IMR-90 (cell line): ENCODE data around the gene CCNT2. TPM values are rescaled to one million over a fixed set of nuclear protein-coding genes. Genes with fewer than 3 reads are reported as not detected.

Experiments
- ATAC-seq: fragments of 200-7000 bp; cut with Tn5 transposase; 2 replicates; pipeline ENCODE4 v1.9.1; 2020; ENCODE audit warnings: low read depth, mild to moderate bottlenecking, moderate library complexity
- BruUV-seq: library from RNA; stranded (reverse); fragments of 400-500 nt; replicated peaks from 2 replicates; lab custom pipeline; 2021; lab: Mats Ljungman, UMichigan
- CTCF ChIA-PET: fragments of 300-600 bp; formaldehyde crosslinking; extraction: SDS; loops from one replicate; lab custom pipeline; 2021; ENCODE audit warnings: antibody characterized with exemption; lab: Yijun Ruan, JAX
- POLR2A ChIA-PET: fragments of 300-600 bp; sonication (Branson Sonifier 250); formaldehyde crosslinking; loops from one replicate; lab custom pipeline; 2022; ENCODE audit warnings: antibody characterized with exemption; ENCODE audit not compliant: unreplicated experiment; lab: Charles Lee
- DNase-seq: peaks from one replicate; pipeline ENCODE4 v3.0.0; 2013
- H2AFZ ChIP-seq: replicated peaks from 2 replicates; pipeline ENCODE3; 2013; ENCODE audit warnings: low read length, mild to moderate bottlenecking; ENCODE audit not compliant: poor library complexity
- H2AK5ac ChIP-seq: 2 replicates; pipeline ENCODE4 v1.6.1; 2013; ENCODE audit warnings: low read depth, low read length, inconsistent platforms
- H2AK9ac ChIP-seq: replicated peaks from 2 replicates; pipeline ENCODE3; 2013; ENCODE audit warnings: mild to moderate bottlenecking, low read depth, low read length, moderate library complexity; ENCODE audit not compliant: poor library complexity
- H2BK120ac ChIP-seq: 2 replicates; pipeline ENCODE4 v1.6.1; 2013; ENCODE audit warnings: low read depth, low read length, inconsistent platforms
- H2BK15ac ChIP-seq: 3 replicates; pipeline ENCODE4 v1.6.1; 2013; ENCODE audit warnings: low read depth, low read length, inconsistent platforms
- H2BK20ac ChIP-seq: 2 replicates; pipeline ENCODE4 v1.6.1; 2013; ENCODE audit warnings: low read depth, mild to moderate bottlenecking, inconsistent platforms, low read length, moderate library complexity
- H2BK5ac ChIP-seq: 2 replicates; pipeline ENCODE4 v1.6.1; 2013; ENCODE audit warnings: mild to moderate bottlenecking, low read depth, low read length, inconsistent platforms; ENCODE audit not compliant: poor library complexity, severe bottlenecking
- H3K14ac ChIP-seq: replicated peaks from 2 replicates; pipeline ENCODE4 v1.6.1; 2013; ENCODE audit warnings: low read depth, low read length, inconsistent platforms
- H3K18ac ChIP-seq: 2 replicates; pipeline ENCODE4 v1.6.1; 2013; ENCODE audit warnings: low read depth, low read length, control low read depth
- H3K23ac ChIP-seq: 2 replicates; pipeline ENCODE4 v1.6.1; 2013; ENCODE audit warnings: low read depth, low read length, inconsistent platforms
- H3K27ac ChIP-seq: 2 replicates; pipeline ENCODE4 v1.5.1; 2013; ENCODE audit warnings: mild to moderate bottlenecking, control low read depth, low read length; ENCODE audit not compliant: insufficient read depth
- H3K27me3 ChIP-seq: 2 replicates; pipeline ENCODE4 v1.6.1; 2013; ENCODE audit warnings: low read length; ENCODE audit not compliant: control insufficient read depth, insufficient read depth
- H3K36me3 ChIP-seq: 2 replicates; pipeline ENCODE4 v1.6.1; 2013; ENCODE audit warnings: low read length, mixed read lengths; ENCODE audit not compliant: control insufficient read depth, insufficient read depth
- H3K4ac ChIP-seq: 2 replicates; pipeline ENCODE4 v1.6.1; 2013; ENCODE audit warnings: low read depth, low read length, inconsistent platforms
- H3K4me1 ChIP-seq: 2 replicates; pipeline ENCODE4 v1.6.1; 2013; ENCODE audit warnings: low read length, mixed read lengths; ENCODE audit not compliant: control insufficient read depth, insufficient read depth
- H3K4me2 ChIP-seq: 2 replicates; pipeline ENCODE4 v1.6.1; 2013; ENCODE audit warnings: low read depth, mild to moderate bottlenecking, control low read depth, low read length, moderate library complexity
- H3K4me3 ChIP-seq: 2 replicates; pipeline ENCODE4 v1.5.1; 2013; ENCODE audit warnings: low read depth, mild to moderate bottlenecking, control low read depth, low read length, moderate library complexity; ENCODE audit not compliant: insufficient read depth
- H3K56ac ChIP-seq: 2 replicates; pipeline ENCODE4 v1.6.1; 2013; ENCODE audit warnings: low read length, inconsistent platforms; ENCODE audit not compliant: insufficient read depth; ENCODE audit errors: extremely low read depth
- H3K79me1 ChIP-seq, 2 experiments: 2 replicates each; pipeline ENCODE4 v1.6.1; 2013; ENCODE audit warnings: low read length in 2 of 2, inconsistent platforms in 1 of 2, low read depth in 1 of 2
- H3K9ac ChIP-seq: 2 replicates; pipeline ENCODE4 v1.6.1; 2013; ENCODE audit warnings: low read depth, low read length, control low read depth
- H3K9me1 ChIP-seq: 2 replicates; pipeline ENCODE4 v1.6.1; 2013; ENCODE audit warnings: low read length, inconsistent platforms; ENCODE audit not compliant: insufficient read depth
- H3K9me3 ChIP-seq: 2 replicates; pipeline ENCODE4 v1.6.1; 2013; ENCODE audit warnings: low read length; ENCODE audit not compliant: control insufficient read depth, insufficient read depth
- H4K20me1 ChIP-seq: 2 replicates; pipeline ENCODE4 v1.6.1; 2013; ENCODE audit warnings: low read length, inconsistent platforms; ENCODE audit not compliant: insufficient read depth
- H4K5ac ChIP-seq: 2 replicates; pipeline ENCODE4 v1.6.1; 2013; ENCODE audit warnings: mild to moderate bottlenecking, low read depth, low read length, control low read depth
- H4K8ac ChIP-seq, 2 experiments: 2 replicates each; pipeline ENCODE4 v1.6.1; 2013; ENCODE audit warnings: low read depth in 2 of 2, low read length in 2 of 2, control low read depth in 1 of 2, inconsistent platforms in 1 of 2
- H4K91ac ChIP-seq: 2 replicates; pipeline ENCODE4 v1.6.1; 2013; ENCODE audit warnings: low read depth, low read length, inconsistent platforms; ENCODE audit not compliant: insufficient read depth
- BHLHE40 ChIP-seq: fragments of 150-350 bp; IDR thresholded peaks from 2 replicates; pipeline ENCODE4 v1.6.1; 2016; ENCODE audit warnings: mild to moderate bottlenecking, low read depth, low read length
- CHD1 ChIP-seq: IDR thresholded peaks from 2 replicates; pipeline ENCODE4 v1.6.1; 2012; ENCODE audit warnings: low read depth, low read length, improper control_type of control experiment
- SMC3 ChIP-seq: fragments of 150-350 bp; IDR thresholded peaks from 2 replicates; pipeline ENCODE4 v1.6.1; 2016; ENCODE audit warnings: low read depth, mild to moderate bottlenecking, antibody characterized with exemption, low read length, moderate library complexity
- WGBS, 2 experiments: methylation state at CpG; one replicate each; pipeline versions ENCODE4 v1.1.5 to v1.1.7; 2013; ENCODE audit warnings: missing lambda C conversion rate in 2 of 2; ENCODE audit not compliant: insufficient read length in 1 of 2; ENCODE audit errors: extremely low coverage in 2 of 2; 5-methylcytosine and 5-hydroxymethylcytosine counted together
- dilution Hi-C: fragments of 300-500 bp; cut with HindIII; formaldehyde crosslinking; loops from one replicate; pipeline ENCODE4 v1.14.3; 2018; ENCODE audit warnings: low sequenced_read_pairs; ENCODE audit not compliant: unreplicated experiment
- in situ Hi-C: fragments of 300-500 bp; cut with MboI; formaldehyde crosslinking; loops from 3 replicates; pipeline ENCODE4 v1.14.3; 2019; ENCODE audit warnings: low sequenced_read_pairs, inconsistent platforms, mixed read lengths
- intact Hi-C: fragments of 100-400 bp; cut with micrococcal nuclease; formaldehyde crosslinking; loops from 2 replicates; pipeline ENCODE4 v1.10.0; 2022
- polyA plus RNA-seq, 3 experiments: library from polyadenylated mRNA; depleted of rRNA; stranded (reverse); fragments of >200 nt; gene quantifications; 2 replicates each; pipeline ENCODE4 v1.2.3, GENCODE V29; 2012; ENCODE audit warnings: low replicate concordance in 1 of 3
- total RNA-seq: library from RNA; depleted of rRNA; stranded (reverse); fragments of >200 nt; gene quantifications from 2 replicates; pipeline ENCODE4 v1.2.3, GENCODE V29; 2012

Gene CCNT2
- total and polyA plus RNA-seq, 2 of the 4 experiments (the other 2 are of a cell fraction) = 8.8 to 44.6 TPM

GRCh38 chr2:134943540-134943939 is 24.9 kb downstream of the CCNT2 start:
- Histone ChIP-seq H2BK20ac (no peak overlapping the region), H2BK15ac (no peak overlapping the region)

More at GRCh38 chr2:134943540-134943939, 24.9 kb downstream of the CCNT2 start:
- Histone ChIP-seq H4K8ac (no peak overlapping the region), H2AK9ac (no peak overlapping the region), H3K27me3 (no peaks in the 10 kb centered on the region), H3K9ac (no peak overlapping the region), H3K4me1 (no peaks in the 10 kb centered on the region), H3K14ac (no peak overlapping the region), H3K56ac (no peak overlapping the region), H3K9me3 (no peaks in the 10 kb centered on the region), H3K79me1 (peaks cover 26 to 34% of the 10 kb centered on the region in 2 experiments), H3K4ac (no peak overlapping the region), H2AFZ (no peak overlapping the region), H3K4me2 (no peak overlapping the region), H3K18ac (no peak overlapping the region), H2BK120ac (no peak overlapping the region), H4K91ac (no peak overlapping the region), H2BK5ac (no peak overlapping the region), H3K23ac (no peak overlapping the region), H2AK5ac (no peak overlapping the region), H4K5ac (no peak overlapping the region), H3K36me3 (peaks cover 30% of the 10 kb centered on the region), H3K27ac (no peak overlapping the region), H4K20me1 (peaks cover 10% of the 10 kb centered on the region; the same call in 1 of the 2 replicates), H3K9me1 (no peaks in the 10 kb centered on the region), H3K4me3 (no peak overlapping the region)
- no peak for ATAC-seq
- no TSS peak for BruUV-seq
- in situ Hi-C loops = no loop called here
- TF ChIP-seq BHLHE40 (no peak), SMC3 (no peak), CHD1 (no peak)
- dilution Hi-C loops = no loop called here
- no peak for DNase-seq
- CTCF ChIA-PET = interaction anchor here (1.3 kb wide), 1 partner anchor 12 kb away, joined by 3 read pairs; no protein-coding TSS in a partner anchor
- POLR2A ChIA-PET = no interaction called here
- intact Hi-C loops = no loop called here
- no CpG with 5 or more reads among the region's 2 CpGs for WGBS, 2 experiments
